GM08714 (cell line): ENCODE results near the gene RUVBL1.
A peak's percentile ranks its signal among the peaks of the same experiment; 100 is the strongest.

Source experiments
- H3K4me3 ChIP-seq: fragments of 200-500 bp; sonication (Bioruptor generic); 2 replicates; pipeline ENCODE4 v1.5.1; 2014; ENCODE audit warnings: mild to moderate bottlenecking, low read length, inconsistent platforms
- ZNF274 ChIP-seq: IDR thresholded peaks from 2 replicates; pipeline ENCODE4 v1.6.1; 2012; ENCODE audit warnings: mild to moderate bottlenecking, low read depth, low read length

RUVBL1 gene

DNA sequence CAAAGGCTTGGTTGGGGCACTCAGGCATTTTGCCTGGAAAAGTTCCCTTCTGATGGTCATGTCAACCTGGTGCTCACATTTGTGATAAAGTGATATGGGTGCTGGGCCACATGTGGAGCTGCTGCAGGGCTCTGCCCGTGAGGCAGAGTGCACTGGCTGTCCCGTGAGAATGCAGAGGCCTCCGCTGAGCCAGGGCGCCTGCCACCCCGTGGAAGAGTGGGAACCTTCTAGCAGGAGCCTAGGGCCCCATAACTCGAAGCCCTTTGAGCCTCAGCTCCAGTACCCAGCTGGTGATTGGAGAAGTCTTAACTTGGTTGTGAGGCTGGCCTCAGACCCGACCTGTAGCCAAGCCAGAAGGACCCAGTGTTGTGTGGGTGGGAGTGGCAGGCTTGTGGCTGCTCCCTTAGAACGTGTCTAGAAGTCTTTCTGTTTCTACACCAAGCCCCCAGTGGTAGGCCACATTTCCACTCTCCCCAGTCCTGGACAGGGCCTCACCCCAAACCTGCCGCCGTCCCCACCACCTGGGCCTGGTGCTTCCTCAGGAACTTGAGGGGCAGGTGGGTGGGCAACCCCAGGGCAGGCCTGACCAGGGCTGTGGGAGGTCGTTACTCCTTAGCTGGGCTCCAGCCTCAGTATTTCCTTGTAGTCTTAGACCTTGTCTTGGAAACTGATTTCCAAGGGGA lies 51.7 kb downstream of the RUVBL1 start:
- TF ChIP-seq ZNF274, result no peak
- H3K4me3 ChIP-seq, result no peak overlapping the region

DNA sequence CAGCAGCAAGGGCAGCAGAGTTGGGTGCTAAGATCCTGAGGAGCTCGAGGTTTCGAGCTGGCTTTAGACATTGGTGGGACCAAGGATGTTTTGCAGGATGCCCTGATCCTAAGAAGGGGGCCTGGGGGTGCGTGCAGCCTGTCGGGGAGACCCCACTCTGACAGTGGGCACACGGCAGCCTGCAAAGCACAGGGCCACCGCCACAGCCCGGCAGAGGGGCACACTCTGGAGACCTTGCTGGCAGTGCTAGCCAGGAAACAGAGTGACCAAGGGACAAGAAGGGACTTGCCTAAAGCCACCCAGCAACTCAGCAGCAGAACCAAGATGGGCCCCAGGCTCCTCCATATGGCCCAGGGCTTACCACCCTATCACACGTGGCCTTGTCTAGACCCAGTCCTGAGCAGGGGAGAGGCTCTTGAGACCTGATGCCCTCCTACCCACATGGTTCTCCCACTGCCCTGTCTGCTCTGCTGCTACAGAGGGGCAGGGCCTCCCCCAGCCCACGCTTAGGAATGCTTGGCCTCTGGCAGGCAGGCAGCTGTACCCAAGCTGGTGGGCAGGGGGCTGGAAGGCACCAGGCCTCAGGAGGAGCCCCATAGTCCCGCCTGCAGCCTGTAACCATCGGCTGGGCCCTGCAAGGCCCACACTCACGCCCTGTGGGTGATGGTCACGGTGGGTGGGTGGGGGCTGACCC lies 52.6 kb downstream of the RUVBL1 start:
- H3K4me3 ChIP-seq, result no peak overlapping the region
- TF ChIP-seq ZNF274, result no peak

- H3K4me3 ChIP-seq, result no peak overlapping the region
- TF ChIP-seq ZNF274, result no peak
Observed at GRCh38 chr3:128069271-128069670, 54.3 kb downstream of the RUVBL1 start.

DNA sequence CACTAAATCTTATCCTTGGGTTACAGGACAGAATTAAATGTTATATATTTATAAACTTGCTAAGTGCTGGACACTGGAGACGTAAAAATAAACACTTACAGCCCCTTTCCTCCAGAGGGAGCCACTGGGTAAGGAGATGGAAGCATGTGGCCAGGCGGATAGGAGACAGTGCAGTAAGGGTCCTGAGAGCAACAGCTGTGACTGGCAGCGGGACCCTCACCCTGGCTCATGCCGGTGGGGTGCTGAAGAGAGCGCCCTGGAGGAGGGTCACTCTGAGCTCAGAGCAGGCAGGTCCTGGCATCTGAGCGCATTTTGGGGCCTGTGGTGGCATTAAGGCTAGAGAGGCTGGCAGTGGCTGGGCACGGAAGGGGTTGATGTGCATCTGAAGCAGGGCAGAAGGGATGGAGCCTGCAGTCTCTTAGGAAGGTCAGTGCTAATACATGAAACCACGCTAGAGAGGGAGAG lies 55.4 kb downstream of the RUVBL1 start:
- no peak for TF ChIP-seq ZNF274
- no peak overlapping the region for H3K4me3 ChIP-seq

DNA sequence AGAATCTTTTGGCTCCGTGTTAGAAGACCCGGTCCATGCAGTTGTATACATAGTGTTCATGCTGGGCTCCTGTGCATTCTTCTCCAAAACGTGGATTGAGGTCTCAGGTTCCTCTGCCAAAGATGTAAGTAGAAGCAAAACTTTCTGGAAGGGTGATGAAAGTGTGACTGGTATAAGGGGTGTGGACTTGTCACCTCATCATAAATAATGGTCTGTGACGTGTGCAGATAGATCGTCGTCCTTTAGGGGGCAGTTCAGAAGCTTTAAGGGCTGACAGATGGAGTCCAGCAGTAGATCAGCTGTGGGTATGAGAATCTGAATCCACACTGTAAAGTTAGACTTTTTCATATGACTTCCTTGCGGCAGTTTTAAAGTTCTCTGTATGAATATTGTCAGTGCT lies 56.1 kb downstream of the RUVBL1 start:
- TF ChIP-seq ZNF274, result no peak
- no peak overlapping the region for H3K4me3 ChIP-seq

- no peak overlapping the region for H3K4me3 ChIP-seq
- no peak for TF ChIP-seq ZNF274
Observed at GRCh38 chr3:128066676-128067075, 56.9 kb downstream of the RUVBL1 start.

DNA sequence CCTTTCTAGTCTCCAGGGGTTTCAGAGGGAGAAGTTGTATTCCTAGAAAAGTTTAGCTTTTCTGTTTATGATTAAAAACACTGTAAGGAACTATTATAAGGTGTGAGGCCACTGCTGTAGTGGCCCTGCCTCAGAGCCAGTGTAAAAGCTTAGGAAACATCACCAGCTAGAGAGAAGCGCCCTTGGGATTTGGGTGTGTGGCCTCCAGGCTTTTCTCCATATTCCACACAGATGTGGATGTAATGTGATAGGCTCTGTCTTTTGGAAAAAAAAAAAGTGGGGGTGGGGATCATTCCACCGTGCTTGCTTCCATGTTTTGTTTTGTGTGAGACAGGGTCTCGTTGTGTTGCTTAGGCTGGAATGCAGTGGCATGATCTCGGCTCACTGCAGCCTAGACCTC lies 57.5 kb downstream of the RUVBL1 start:
- H3K4me3 ChIP-seq, result no peak overlapping the region
- no peak for TF ChIP-seq ZNF274

- no peak for TF ChIP-seq ZNF274
- no peak overlapping the region for H3K4me3 ChIP-seq
Observed at GRCh38 chr3:128064962-128065361, 58.6 kb downstream of the RUVBL1 start.

GRCh38 chr3:128063865-128064264 lies 59.7 kb downstream of the RUVBL1 start:
- TF ChIP-seq ZNF274, result no peak
- H3K4me3 ChIP-seq, result no peak overlapping the region

GRCh38 chr3:128062033-128062745 lies 61.4 kb downstream of the RUVBL1 start:
- H3K4me3 ChIP-seq, result no peak overlapping the region
- TF ChIP-seq ZNF274, result no peak

GRCh38 chr3:128060473-128061381 lies 62.9 kb downstream of the RUVBL1 start:
- H3K4me3 ChIP-seq, result no peak overlapping the region
- no peak for TF ChIP-seq ZNF274

- TF ChIP-seq ZNF274, result no peak
- H3K4me3 ChIP-seq, result no peak overlapping the region
Observed at GRCh38 chr3:128056258-128056657, 67.4 kb downstream of the RUVBL1 start.

GRCh38 chr3:128054367-128054766 lies 69.2 kb downstream of the RUVBL1 start:
- no peak for TF ChIP-seq ZNF274
- peak overlapping the region; percentile 97 for H3K4me3 ChIP-seq

DNA sequence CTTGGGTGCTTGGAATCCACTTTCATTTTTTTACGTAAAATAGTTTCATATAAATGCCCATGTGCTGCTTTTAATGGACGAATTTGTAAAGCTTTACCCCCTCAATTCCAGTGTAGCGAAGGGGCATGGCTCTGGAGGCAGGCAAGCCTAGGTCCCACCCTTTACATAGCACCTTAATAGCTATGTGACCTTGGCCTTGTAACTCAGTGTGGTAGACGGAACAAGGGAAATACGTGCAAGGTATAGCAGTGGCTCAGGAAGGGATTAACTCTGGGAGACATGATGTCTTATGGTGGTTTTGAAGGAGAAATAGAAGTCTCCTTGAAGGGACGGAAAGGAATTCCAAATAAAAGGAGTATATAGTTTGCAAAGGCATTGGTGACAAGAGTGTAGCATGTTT lies 70.0 kb downstream of the RUVBL1 start:
- TF ChIP-seq ZNF274, result no peak
- peak overlapping the region; percentile 97 for H3K4me3 ChIP-seq
